ENCODE results near the gene SLC25A25.
"Not testable (repeated sequence)": the region's sequence is repeated elsewhere in the genome, so short reads cannot be mapped to it uniquely, and the experiment has no call there.

SLC25A25 gene

DNA sequence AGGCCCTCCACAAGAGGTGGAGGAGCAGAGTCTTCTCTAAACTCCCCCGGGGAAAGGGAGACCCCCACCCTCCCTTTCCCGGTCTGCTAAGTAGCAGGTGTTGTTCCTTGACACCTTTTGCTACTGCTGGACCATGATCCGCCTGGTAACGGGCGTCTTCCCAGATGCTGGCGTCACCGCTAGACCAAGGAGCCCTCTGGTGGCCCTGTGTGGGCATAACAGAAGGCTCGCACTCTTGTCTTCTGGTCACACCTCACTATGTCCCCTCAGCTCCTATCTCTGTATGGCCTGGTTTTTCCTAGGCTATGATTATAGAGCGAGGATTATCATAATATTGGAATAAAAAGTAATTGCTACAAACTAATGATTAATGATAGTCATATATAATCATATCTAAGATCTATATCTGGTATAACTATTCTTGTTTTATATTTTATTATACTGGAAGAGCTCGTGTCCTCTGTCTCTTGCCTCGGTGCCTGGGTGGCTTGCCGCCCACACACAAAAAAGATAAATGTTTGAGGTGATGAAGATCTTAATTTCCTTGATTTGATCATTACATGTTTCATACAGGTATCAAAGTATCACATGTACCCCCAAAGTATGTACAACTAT is 62.1 kb downstream of the SLC25A25 start:
- H3K4me3 ChIP-seq (ENCODE audit: low read depth, low read length); H3K36me3 ChIP-seq (ENCODE audit: control insufficient read depth, insufficient read depth, low read length); H3K27me3 ChIP-seq (ENCODE audit: control insufficient read depth, insufficient read depth, low read length); H3K4me1 ChIP-seq (ENCODE audit: control insufficient read depth, insufficient read depth, low read length); H3K9me3 ChIP-seq (ENCODE audit: control insufficient read depth, insufficient read depth, low read length); H3K9ac ChIP-seq (ENCODE audit: low read depth, low read length): not testable (repeated sequence)

DNA sequence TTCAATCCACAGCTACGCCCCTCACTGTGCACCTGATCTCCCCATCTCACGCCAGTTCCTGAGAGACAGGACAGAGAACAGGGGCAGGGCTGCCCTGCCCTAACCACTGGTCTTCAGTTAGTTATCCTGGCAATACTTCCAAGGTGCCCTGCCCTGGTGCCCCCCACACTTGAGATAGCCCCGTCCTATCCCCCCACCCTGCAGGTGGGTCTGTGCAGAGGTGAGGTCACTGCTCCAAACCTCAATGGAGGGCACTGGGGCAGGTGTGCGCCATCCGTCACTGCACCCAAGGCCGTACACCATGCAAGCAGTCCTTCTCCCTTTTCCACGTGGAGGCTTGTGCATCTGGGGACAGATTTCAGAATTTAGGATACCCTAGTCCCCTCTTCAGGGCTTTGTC is 62.6 kb downstream of the SLC25A25 start:
- H3K9ac ChIP-seq (ENCODE audit: low read depth, low read length); H3K4me1 ChIP-seq (ENCODE audit: control insufficient read depth, insufficient read depth, low read length); H3K27me3 ChIP-seq (ENCODE audit: control insufficient read depth, insufficient read depth, low read length); H3K9me3 ChIP-seq (ENCODE audit: control insufficient read depth, insufficient read depth, low read length); H3K4me3 ChIP-seq (ENCODE audit: low read depth, low read length); H3K36me3 ChIP-seq (ENCODE audit: control insufficient read depth, insufficient read depth, low read length): not testable (repeated sequence)

DNA sequence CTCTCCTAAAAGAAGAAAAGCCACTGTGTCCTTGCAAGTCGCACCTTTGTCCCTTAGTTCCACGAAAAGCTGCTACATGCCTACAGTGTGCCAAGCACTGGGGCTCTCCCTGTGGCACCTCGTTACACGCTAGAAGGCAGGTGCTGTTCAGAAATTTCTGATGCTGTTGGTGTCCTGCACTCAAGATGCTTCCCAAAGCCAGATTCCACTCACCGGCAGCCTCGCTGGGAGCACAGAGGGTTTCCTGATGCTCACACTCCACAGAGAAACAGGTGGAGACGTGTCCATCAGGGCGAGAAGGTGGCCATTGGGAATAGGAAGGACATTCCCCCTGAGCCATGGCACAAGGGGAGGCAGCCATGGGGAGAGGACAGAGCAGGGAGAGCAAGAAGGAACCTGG is 63.3 kb downstream of the SLC25A25 start:
- not testable (repeated sequence) for H3K4me1 ChIP-seq (ENCODE audit: control insufficient read depth, insufficient read depth, low read length); H3K9ac ChIP-seq (ENCODE audit: low read depth, low read length); H3K36me3 ChIP-seq (ENCODE audit: control insufficient read depth, insufficient read depth, low read length); H3K4me3 ChIP-seq (ENCODE audit: low read depth, low read length); H3K27me3 ChIP-seq (ENCODE audit: control insufficient read depth, insufficient read depth, low read length); H3K9me3 ChIP-seq (ENCODE audit: control insufficient read depth, insufficient read depth, low read length)

DNA sequence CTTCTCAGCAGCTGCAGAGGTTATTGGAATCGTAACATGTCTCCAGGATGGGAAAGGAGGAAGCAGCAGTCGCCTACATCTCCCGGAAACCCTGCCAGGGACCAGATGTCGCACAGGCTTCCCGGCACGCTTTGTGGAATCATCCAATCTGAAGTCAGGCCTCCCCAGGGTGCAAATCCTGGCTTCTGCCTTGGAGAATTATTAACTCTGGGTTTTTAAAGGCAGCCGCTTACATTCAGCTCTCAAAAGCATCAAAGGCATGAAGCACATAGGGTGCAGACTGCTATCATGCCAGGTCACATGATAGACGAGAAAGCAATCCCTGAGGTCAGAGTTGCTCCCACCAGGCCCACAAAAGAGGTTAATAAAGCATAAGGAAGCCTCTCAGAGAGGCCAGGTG is 64.1 kb downstream of the SLC25A25 start:
- H3K9ac ChIP-seq (ENCODE audit: low read depth, low read length); H3K4me1 ChIP-seq (ENCODE audit: control insufficient read depth, insufficient read depth, low read length); H3K27me3 ChIP-seq (ENCODE audit: control insufficient read depth, insufficient read depth, low read length); H3K9me3 ChIP-seq (ENCODE audit: control insufficient read depth, insufficient read depth, low read length); H3K4me3 ChIP-seq (ENCODE audit: low read depth, low read length); H3K36me3 ChIP-seq (ENCODE audit: control insufficient read depth, insufficient read depth, low read length): not testable (repeated sequence)

DNA sequence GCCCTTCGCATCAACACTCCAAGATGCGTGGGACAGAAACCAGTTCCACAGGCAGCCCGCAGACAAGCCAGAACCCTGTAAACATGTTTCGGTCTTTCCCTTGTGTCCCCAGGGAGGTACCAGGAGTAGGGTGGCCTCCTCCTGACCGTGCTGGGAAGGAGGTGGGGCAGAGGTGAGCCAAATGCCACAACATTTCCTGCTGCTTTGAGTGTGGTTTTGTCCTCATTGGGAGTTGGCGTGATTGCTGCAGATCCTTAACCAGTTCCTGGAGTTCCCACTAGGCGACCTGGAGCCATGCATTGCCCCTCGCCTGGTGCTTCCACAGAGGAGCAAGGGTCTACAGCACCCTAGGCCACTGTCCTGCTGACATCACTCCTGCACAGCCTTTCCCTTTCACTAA is 67.5 kb downstream of the SLC25A25 start:
- not testable (repeated sequence) for H3K9me3 ChIP-seq (ENCODE audit: control insufficient read depth, insufficient read depth, low read length); H3K9ac ChIP-seq (ENCODE audit: low read depth, low read length); H3K4me3 ChIP-seq (ENCODE audit: low read depth, low read length); H3K4me1 ChIP-seq (ENCODE audit: control insufficient read depth, insufficient read depth, low read length); H3K36me3 ChIP-seq (ENCODE audit: control insufficient read depth, insufficient read depth, low read length); H3K27me3 ChIP-seq (ENCODE audit: control insufficient read depth, insufficient read depth, low read length)

DNA sequence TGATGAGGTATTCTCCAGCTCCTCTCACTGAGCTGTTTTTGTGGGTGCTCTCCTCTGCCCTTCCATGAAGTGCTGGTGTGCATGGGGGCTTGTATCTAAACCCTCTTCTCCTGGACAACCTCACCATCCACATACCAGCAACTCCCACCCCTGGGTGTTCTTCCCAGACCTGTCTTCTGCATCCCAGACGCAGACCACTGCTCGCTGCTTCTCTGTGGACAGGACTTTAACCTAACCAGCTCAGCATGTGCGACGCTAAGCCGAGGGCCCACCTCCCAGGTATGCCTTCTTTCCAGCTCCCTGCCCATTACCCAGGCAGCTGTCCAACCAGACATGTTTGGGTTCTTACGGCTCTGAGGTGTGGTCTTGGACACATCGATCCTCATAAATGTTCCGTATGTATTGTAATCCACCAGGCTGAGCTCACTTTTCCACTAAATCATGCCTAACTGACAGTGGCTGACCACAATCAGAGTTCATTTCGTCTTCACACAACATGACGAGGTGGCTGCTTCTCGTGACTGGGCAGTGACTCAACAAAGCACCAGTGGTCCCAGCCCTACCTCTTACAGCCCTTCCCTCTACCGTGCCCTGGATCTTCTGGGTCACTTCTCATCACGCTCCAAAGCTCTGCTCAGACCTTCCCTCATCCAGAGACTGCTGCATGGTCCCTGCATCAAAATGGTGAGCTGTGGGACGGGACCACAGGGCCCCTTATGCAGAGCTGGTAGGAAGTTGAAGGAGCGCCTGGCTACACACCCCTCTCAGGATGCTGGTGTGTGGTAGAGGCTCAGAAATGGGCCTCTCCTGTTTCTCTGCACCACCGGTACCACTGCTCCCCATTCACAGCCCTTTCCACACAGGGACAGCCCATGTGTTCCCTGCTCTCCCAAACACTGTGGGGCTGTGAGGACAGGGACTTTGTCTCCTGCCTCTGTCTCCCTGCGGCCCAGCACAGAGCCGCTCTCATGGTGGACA is 69.1 kb downstream of the SLC25A25 start:
- Histone ChIP-seq H3K9ac (ENCODE audit: low read depth, low read length) (no peak overlapping the region), H3K4me1 (ENCODE audit: control insufficient read depth, insufficient read depth, low read length) (no peaks in the 10 kb centered on the region), H3K4me3 (ENCODE audit: low read depth, low read length) (no peak overlapping the region), H3K27me3 (ENCODE audit: control insufficient read depth, insufficient read depth, low read length) (no peaks in the 10 kb centered on the region), H3K36me3 (ENCODE audit: control insufficient read depth, insufficient read depth, low read length) (no peaks in the 10 kb centered on the region), H3K9me3 (ENCODE audit: control insufficient read depth, insufficient read depth, low read length) (no peaks in the 10 kb centered on the region)

DNA sequence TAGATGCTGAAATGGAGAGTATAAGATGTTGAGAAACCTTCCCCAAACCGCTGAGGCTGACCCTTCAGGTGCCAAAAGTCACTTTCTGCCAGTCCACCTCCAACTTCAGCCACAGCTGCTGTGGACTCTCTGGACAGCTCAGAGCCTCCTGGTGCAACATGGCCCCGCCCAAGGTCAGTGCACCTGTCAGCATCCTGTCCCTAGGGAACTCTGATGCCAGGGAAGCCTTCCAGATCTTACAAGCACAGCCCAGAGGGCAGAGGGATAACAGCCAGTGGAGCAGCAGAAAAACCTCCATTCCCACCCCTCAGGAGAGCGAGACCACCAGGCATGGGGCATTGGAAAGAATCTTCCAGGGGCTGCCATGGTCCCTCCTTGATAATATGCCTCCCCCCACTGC is 70.0 kb downstream of the SLC25A25 start:
- Histone ChIP-seq H3K27me3 (ENCODE audit: control insufficient read depth, insufficient read depth, low read length) (no peaks in the 10 kb centered on the region), H3K4me1 (ENCODE audit: control insufficient read depth, insufficient read depth, low read length) (no peaks in the 10 kb centered on the region)

DNA sequence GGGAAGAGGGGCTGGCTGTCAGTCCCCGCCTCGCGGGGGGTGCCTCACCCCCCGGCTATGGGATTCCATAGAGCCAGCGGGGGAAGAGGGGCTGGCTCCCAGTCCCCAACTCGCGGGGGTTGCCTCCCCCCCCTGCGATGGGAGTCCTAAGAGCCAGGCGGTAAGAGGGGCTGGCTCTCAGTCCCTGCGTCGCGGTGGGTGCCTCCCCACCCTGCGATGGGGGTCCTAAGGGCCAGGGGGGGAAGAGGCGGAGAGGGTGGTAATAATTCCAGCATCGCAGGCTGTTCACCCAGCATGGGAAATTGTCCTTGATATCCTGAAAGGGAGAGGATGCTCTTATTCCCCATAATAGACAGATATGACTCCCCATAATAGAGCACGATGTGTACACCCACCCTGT is 71.6 kb downstream of the SLC25A25 start:
- no peak overlapping the region for H3K4me3 ChIP-seq (ENCODE audit: low read depth, low read length)
- no peaks in the 10 kb centered on the region for H3K36me3 ChIP-seq (ENCODE audit: control insufficient read depth, insufficient read depth, low read length)
- H3K9ac ChIP-seq (ENCODE audit: low read depth, low read length), result no peak overlapping the region
- H3K4me1 ChIP-seq (ENCODE audit: control insufficient read depth, insufficient read depth, low read length), result no peaks in the 10 kb centered on the region
- H3K27me3 ChIP-seq (ENCODE audit: control insufficient read depth, insufficient read depth, low read length), result no peaks in the 10 kb centered on the region
- no peaks in the 10 kb centered on the region for H3K9me3 ChIP-seq (ENCODE audit: control insufficient read depth, insufficient read depth, low read length)

More for the DNA sequence above, 70.0 kb downstream of the SLC25A25 start:
- H3K4me3 ChIP-seq (ENCODE audit: low read depth, low read length), result no peak overlapping the region
- no peak overlapping the region for H3K9ac ChIP-seq (ENCODE audit: low read depth, low read length)
- no peaks in the 10 kb centered on the region for H3K36me3 ChIP-seq (ENCODE audit: control insufficient read depth, insufficient read depth, low read length)
- H3K9me3 ChIP-seq (ENCODE audit: control insufficient read depth, insufficient read depth, low read length), result no peaks in the 10 kb centered on the region

DNA sequence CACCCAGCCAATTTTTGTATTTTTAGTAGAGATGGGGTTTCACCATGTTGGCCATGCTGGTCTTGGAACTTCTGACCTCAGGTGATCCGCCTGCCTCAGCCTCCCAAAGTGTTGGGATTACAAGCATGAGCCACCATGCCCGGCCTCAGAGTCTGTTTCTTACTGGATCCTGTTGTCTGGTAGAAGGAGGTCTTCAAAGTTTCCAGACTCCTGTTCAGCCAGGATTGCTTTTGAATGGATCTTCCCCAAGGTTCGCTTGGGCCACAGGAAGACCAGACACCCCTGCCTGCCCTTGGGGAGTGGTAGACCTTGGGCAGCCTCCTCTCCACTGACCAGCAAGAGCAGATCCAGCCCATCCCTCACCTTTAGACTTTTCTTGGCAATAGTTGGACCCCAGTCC is 73.6 kb downstream of the SLC25A25 start:
- H3K4me3 ChIP-seq (ENCODE audit: low read depth, low read length), result no peak overlapping the region
- no peak overlapping the region for H3K9ac ChIP-seq (ENCODE audit: low read depth, low read length)
- H3K36me3 ChIP-seq (ENCODE audit: control insufficient read depth, insufficient read depth, low read length), result no peaks in the 10 kb centered on the region
- H3K9me3 ChIP-seq (ENCODE audit: control insufficient read depth, insufficient read depth, low read length), result no peaks in the 10 kb centered on the region
- H3K4me1 ChIP-seq (ENCODE audit: control insufficient read depth, insufficient read depth, low read length), result no peaks in the 10 kb centered on the region
- H3K27me3 ChIP-seq (ENCODE audit: control insufficient read depth, insufficient read depth, low read length), result no peaks in the 10 kb centered on the region

DNA sequence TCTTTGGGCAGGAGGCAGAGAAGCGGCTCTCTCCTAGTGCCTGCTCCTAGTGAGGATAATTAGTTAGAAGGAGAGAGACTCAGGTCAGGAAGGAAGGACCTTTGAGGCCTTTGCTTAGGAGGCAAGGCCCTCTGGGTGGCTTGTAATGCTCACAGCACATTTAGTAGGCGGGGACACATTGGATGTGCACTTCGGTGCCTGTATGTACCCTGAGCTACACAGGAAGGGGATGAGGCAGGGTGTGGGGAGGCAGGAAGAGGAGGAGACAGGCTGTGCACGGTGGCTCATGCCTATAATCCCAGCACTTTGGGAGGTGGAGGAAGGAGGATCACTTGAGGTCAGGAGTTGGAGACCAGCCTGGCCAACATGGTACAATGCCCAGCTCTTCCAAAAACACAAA is 74.0 kb downstream of the SLC25A25 start:
- H3K4me3 ChIP-seq (ENCODE audit: low read depth, low read length), result no peak overlapping the region
- no peaks in the 10 kb centered on the region for H3K27me3 ChIP-seq (ENCODE audit: control insufficient read depth, insufficient read depth, low read length)
- H3K9me3 ChIP-seq (ENCODE audit: control insufficient read depth, insufficient read depth, low read length), result no peaks in the 10 kb centered on the region
- no peaks in the 10 kb centered on the region for H3K4me1 ChIP-seq (ENCODE audit: control insufficient read depth, insufficient read depth, low read length)
- no peaks in the 10 kb centered on the region for H3K36me3 ChIP-seq (ENCODE audit: control insufficient read depth, insufficient read depth, low read length)
- no peak overlapping the region for H3K9ac ChIP-seq (ENCODE audit: low read depth, low read length)

DNA sequence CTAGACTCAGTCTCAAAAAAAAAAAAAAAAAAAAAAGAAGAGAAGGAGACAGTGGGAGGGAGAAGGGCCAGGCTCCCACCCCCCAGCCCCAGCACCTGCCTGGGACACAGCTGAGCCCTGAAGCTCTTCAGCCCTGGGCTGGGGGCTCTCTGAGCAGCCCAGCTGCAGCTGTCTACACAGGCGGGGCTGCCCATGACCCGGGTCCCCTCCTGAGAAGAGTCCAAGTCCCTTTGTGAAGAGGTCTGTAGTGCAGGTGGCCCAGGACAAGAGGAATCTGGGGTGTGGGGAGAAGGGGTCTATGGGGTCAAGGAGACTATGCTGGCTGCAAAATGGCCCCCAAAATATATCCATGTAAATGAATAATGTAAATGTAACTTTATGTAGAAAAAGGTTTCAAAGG is 74.6 kb downstream of the SLC25A25 start:
- no peaks in the 10 kb centered on the region for H3K36me3 ChIP-seq (ENCODE audit: control insufficient read depth, insufficient read depth, low read length)
- no peak overlapping the region for H3K4me3 ChIP-seq (ENCODE audit: low read depth, low read length)
- no peaks in the 10 kb centered on the region for H3K27me3 ChIP-seq (ENCODE audit: control insufficient read depth, insufficient read depth, low read length)
- H3K4me1 ChIP-seq (ENCODE audit: control insufficient read depth, insufficient read depth, low read length), result no peaks in the 10 kb centered on the region
- H3K9ac ChIP-seq (ENCODE audit: low read depth, low read length), result no peak overlapping the region
- H3K9me3 ChIP-seq (ENCODE audit: control insufficient read depth, insufficient read depth, low read length), result no peaks in the 10 kb centered on the region

DNA sequence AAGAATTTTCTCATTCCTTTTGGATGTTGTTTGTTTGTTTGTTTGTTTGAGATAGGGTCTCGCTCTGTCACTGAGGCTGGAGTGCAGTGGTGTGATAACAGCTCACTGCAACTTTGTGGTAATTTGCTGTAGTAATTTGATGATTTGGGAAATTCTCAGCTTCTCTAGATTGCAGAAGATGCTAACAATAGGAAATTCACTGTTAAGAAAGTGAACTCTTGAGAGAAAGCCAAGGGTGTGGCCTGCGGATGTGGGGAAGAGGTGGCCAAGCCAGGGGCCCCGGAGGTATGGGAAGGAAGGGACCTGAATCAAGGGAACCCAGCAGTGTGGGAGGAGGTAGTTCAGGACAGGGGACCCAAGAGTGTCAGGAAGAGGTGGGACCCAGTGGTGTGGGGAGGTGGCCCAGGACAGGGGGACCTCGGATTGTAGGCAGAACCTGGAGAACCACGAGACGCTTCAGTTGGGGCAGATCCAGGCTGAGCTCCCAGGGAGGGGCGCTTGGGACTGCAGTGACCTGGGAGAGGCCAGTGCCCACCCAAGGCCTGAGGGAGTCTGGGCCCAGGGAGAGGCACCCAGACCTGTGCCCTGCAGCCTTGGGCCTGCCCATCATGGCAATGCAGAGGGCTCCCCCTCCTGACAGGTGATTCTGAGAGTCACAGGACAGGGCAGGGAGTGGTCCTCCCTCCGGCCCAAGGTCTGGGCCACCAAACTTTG is 75.7 kb downstream of the SLC25A25 start:
- H3K9me3 ChIP-seq (ENCODE audit: control insufficient read depth, insufficient read depth, low read length), result no peaks in the 10 kb centered on the region
- no peaks in the 10 kb centered on the region for H3K4me1 ChIP-seq (ENCODE audit: control insufficient read depth, insufficient read depth, low read length)
- H3K9ac ChIP-seq (ENCODE audit: low read depth, low read length), result no peak overlapping the region
- H3K36me3 ChIP-seq (ENCODE audit: control insufficient read depth, insufficient read depth, low read length), result no peaks in the 10 kb centered on the region
- H3K27me3 ChIP-seq (ENCODE audit: control insufficient read depth, insufficient read depth, low read length), result no peaks in the 10 kb centered on the region
- no peak overlapping the region for H3K4me3 ChIP-seq (ENCODE audit: low read depth, low read length)

Measured in iPS-15b (cell line).